ENCODE measurements around the gene TAAR8. TPM values are rescaled to one million over a fixed set of nuclear protein-coding genes. Genes with fewer than 3 reads are reported as not detected.

Gene TAAR8
- total RNA-seq, 1 donor from 2014 or later, result not detected

- TF ChIP-seq POLR2A (IDR thresholded peaks at IDR 0.05) (no peak), POLR2AphosphoS5 (IDR thresholded peaks at IDR 0.05; ENCODE audit: insufficient read depth in 1 of 2, low read depth in 1 of 2) (no peak), CTCF (IDR thresholded peaks at IDR 0.05) (no peak)
- Histone ChIP-seq H3K4me1 (no peaks in the 10 kb centered on the region), H3K4me3 (no peak overlapping the region), H3K36me3 (no peaks in the 10 kb centered on the region), H3K27me3 (no peaks in the 10 kb centered on the region), H3K9me3 (no peaks in the 10 kb centered on the region), H3K27ac (no peak overlapping the region)
- DNase-seq (ENCODE audit: extremely low spot score in 2 of 2), result no peak
- intact Hi-C loops (cut with DNase I), result no loop called here
Observed at GRCh38 chr6:132566404-132566803, 13.9 kb downstream of the TAAR8 start.

GRCh38 chr6:132567566-132567965, 15.1 kb downstream of the TAAR8 start:
- TF ChIP-seq POLR2A (IDR thresholded peaks at IDR 0.05) (no peak), CTCF (IDR thresholded peaks at IDR 0.05) (no peak), POLR2AphosphoS5 (IDR thresholded peaks at IDR 0.05; ENCODE audit: insufficient read depth in 1 of 2, low read depth in 1 of 2) (no peak)
- intact Hi-C loops (cut with DNase I), result no loop called here
- Histone ChIP-seq H3K36me3 (no peaks in the 10 kb centered on the region), H3K9me3 (no peaks in the 10 kb centered on the region), H3K4me3 (no peak overlapping the region), H3K4me1 (no peaks in the 10 kb centered on the region), H3K27me3 (no peaks in the 10 kb centered on the region), H3K27ac (no peak overlapping the region)
- DNase-seq (ENCODE audit: extremely low spot score in 2 of 2), result no peak

- Histone ChIP-seq H3K9me3 (no peaks in the 10 kb centered on the region), H3K27me3 (no peaks in the 10 kb centered on the region), H3K27ac (no peak overlapping the region), H3K4me1 (no peaks in the 10 kb centered on the region), H3K4me3 (no peak overlapping the region), H3K36me3 (no peaks in the 10 kb centered on the region)
- intact Hi-C loops (cut with DNase I), result no loop called here
- no peak for DNase-seq (ENCODE audit: extremely low spot score in 2 of 2)
- TF ChIP-seq POLR2A (IDR thresholded peaks at IDR 0.05), result no peak
- TF ChIP-seq CTCF (IDR thresholded peaks at IDR 0.05), result no peak
- no peak for TF ChIP-seq POLR2AphosphoS5 (IDR thresholded peaks at IDR 0.05; ENCODE audit: insufficient read depth in 1 of 2, low read depth in 1 of 2)
Observed at GRCh38 chr6:132568611-132569010, 16.1 kb downstream of the TAAR8 start.

- H3K4me3 ChIP-seq, result no peak overlapping the region
- no peak overlapping the region for H3K27ac ChIP-seq
- no peaks in the 10 kb centered on the region for H3K27me3 ChIP-seq
- no peak for TF ChIP-seq CTCF (IDR thresholded peaks at IDR 0.05)
- no peak for TF ChIP-seq POLR2A (IDR thresholded peaks at IDR 0.05)
- TF ChIP-seq POLR2AphosphoS5 (IDR thresholded peaks at IDR 0.05; ENCODE audit: insufficient read depth in 1 of 2, low read depth in 1 of 2), result no peak
- DNase-seq (ENCODE audit: extremely low spot score in 2 of 2), result no peak
- intact Hi-C loops (cut with DNase I), result no loop called here
- no peaks in the 10 kb centered on the region for H3K4me1 ChIP-seq
- no peaks in the 10 kb centered on the region for H3K9me3 ChIP-seq
- H3K36me3 ChIP-seq, result no peaks in the 10 kb centered on the region
Observed at GRCh38 chr6:132569170-132569569, 16.7 kb downstream of the TAAR8 start.

GRCh38 chr6:132570221-132570777, 17.8 kb downstream of the TAAR8 start, which contains the start of gene TAAR6:
TAAR6 (plus strand) TSS chr6:132570322; CDS start chr6:132570322, 0 bp downstream.
- Histone ChIP-seq H3K36me3 (no peaks in the 10 kb centered on the region), H3K27me3 (no peaks in the 10 kb centered on the region), H3K4me3 (no peak within 1 kb of the TSS), H3K9me3 (no peaks in the 10 kb centered on the region), H3K4me1 (no peaks in the 10 kb centered on the region), H3K27ac (no peak within 1 kb of the TSS)
- intact Hi-C loops (cut with DNase I), result no loop called here
- TF ChIP-seq POLR2AphosphoS5 (IDR thresholded peaks at IDR 0.05; ENCODE audit: insufficient read depth in 1 of 2, low read depth in 1 of 2), result no peak
- TF ChIP-seq POLR2A (IDR thresholded peaks at IDR 0.05), result no peak
- TF ChIP-seq CTCF (IDR thresholded peaks at IDR 0.05), result no peak
- no peak for DNase-seq (ENCODE audit: extremely low spot score in 2 of 2)

All from vagina (tissue), 2 donors.